Activated T-cell treated with anti-CD3 and anti-CD28 coated beads, Interleukin-2, amount 50 U/mL, for 1 hour (primary cell): ENCODE data around the gene CLMN.

Source experiments
- DNase-seq: peaks from one replicate; pipeline ENCODE4 v3.0.0-alpha.2; 2020

CLMN gene

DNA sequence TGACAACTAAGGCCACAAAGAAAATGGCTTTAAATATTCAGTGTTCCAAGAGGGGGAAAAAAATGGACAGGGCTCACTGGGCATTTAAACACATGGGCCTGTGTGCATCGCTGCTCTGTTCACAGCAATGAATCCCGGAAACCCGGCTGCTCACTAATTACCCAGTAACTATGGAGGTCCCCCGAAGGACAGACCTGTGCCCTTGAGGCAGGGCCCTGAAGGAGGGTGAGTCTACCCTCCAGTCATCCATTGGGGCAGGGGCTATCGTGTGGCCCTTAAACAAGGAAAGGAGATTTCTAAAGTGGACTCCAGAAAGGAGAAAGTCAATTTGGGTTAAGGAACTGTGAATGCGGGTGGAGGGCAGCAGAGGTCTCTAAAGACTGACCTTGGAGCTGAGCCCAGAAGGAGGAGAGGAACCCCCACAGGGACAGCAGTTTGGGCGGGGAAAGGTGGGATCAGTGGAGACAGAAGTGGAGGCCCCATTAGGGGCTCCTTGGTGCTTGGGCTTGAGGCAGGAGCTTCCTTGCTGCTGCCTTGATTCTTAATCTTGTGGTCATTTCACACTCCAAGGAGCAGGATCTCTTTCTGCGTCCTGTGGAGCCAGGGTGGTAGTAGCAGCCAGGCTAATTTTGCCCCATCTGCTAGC lies 1.4 kb upstream of the CLMN start:
- no peak for DNase-seq

DNA sequence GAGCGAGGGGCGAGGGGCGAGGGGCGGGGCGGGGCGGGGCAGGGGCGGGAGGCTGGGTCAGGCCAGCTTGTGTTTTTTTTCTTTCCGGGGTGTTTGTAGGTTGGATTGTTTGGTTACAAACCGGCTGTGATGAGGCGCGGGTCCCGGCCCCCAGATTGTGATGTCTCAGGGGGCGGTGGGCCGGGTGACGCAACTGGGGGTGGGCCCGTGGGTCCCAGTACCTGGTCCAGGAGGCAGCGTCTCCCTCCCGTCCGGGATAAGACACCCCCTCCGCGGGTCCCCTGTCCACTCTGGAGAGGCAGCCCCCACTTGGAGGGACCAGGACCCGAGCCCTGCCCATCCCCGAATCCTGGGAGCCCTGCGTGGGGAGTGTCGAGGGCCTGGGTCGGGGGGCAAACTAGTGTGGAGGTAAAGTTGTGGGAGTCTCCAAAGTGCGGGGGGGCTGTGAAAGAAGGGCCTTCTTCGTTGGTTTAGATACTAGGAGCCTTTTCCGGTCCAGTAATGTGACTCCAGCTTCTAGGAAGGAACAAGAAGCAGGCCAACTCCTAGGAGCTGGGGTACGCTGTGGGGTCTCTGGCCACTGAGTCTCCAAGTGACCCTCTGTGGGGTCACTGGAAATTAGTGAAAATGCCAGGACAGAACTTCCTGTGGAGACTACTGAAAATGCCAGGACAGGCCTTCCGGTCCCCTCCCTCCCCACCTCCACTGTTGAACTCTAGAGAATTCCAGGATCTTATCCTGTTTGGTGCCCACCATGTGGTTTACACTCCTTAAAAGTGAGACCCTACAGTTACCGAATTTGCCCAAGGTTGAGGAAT lies 579 bp upstream of the CLMN start:
- peak; percentile 21 for DNase-seq

DNA sequence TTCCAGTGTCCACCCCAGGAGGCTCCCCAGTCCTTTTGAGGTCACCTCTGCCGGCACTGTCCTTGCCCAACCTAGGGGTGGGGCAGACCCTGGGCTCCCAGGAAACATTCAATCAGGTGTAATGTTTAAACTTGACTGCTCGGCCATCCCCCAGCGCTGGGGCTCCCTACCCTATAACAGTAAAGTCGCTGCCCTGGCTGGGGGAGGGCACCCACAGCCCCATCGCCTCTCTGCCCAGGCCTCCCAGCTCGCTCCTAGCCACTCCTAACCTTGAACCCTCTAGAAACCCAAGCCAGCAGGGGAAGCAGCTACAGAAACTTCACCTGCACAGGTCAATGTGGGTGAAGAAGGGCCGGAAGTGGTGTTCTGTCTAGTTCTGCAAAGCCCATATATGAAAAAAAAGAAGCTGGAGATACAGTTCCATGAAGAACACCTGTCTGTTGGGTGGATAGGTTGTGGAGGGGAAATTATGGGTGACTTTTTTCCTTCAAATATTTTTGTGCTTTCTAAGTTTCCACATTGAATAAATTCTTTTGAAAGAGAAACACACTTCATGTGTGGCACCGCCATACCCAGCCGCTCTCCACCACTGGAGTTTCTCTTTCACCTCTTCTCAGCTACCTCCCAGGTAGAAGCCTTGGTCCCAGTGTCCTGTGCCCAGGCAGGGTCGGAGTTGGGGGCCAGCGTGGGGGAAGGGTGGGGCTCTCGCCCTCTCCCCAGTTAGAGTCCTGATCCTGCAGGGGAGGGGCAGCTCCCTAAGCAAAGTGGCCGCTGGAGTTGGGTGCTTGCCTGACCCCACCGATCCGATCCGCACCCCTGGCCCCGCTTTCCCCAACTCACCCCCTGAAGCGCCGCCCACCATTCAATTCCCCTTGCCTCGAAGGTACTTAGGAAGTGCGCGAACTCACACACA lies 1.1 kb downstream of the CLMN start:
- no peak for DNase-seq

DNA sequence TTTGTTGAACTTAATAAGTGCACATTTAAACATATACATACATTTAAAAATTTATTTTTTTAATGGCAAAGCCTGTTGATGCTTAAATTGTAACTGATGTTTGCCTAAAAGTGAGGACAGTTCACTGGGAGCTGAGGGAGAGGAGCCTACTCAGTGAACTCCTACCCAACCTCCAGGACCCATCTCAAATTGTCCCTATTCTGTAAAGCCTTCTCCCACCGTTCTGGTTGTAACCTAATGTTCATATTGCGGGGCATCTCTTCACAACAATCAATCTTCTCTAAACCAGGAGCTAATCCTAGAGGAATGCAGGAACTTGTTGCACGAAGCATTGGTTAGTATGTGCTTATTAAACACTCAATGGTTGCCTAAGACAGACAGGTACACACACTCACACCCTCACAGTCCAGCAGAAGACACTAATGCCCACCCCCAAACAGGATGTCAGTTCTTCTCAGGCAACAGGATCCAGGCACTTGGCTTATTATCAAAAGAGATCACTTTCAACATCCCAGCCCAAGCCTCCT lies 1.8 kb downstream of the CLMN start:
- no peak for DNase-seq

DNA sequence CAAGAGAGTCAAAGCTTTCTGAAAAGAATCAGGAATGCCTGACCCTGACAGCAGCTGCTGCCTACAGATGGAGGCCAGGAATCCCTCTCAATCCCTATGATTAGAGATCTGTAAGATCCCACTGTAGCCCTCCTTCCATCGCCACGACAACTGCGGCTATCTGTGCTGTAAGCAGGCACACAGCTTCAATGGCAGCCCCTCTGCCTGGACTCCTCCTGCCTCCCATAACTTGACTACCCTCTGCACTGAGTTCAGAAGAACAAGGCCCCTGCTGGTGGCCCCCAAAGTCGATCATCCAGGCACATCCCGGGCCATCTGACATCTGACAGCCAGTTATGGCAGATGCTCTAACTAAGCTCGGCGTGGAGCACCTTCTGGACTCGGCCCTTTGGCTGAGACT lies 2.9 kb downstream of the CLMN start:
- no peak for DNase-seq

DNA sequence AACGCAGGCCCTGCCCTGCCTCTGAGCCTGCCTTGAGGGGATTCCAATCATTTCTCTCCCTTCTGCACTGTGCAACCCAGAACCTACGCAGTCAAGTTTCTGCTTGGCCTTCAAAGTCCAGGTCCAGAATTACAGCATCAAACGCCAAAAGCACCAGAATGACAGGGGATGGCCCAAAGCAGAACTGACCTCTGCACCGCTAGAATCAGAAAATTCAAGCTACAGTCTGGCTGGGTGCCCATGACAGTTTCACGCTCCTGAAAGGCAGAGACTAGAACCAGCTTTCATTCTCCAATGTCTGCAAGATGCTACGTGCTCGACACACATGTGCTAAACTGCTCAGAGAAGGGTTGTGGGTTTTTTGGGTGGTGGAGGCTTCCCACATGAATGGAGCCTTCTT lies 4.1 kb downstream of the CLMN start:
- DNase-seq = no peak

DNA sequence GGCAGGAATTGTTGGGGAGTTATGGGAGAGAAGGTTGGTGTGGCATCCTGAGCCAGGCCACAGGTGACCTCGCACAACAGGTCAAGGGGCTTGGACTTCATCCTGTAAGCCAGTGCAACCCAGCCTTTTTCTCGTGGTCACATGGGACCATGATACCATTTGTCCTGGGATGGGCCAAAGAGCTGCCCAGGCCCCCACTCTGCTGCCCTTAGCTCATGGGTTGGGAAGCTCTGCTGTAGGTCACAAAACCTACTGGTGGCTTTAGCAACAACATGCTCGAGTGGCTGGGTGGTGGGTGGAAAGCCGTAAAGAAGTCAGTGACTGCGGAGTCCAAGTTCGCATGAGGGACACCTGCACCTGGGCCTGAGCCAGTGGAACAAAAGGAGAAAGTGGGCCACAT lies 4.6 kb downstream of the CLMN start:
- DNase-seq = no peak

DNA sequence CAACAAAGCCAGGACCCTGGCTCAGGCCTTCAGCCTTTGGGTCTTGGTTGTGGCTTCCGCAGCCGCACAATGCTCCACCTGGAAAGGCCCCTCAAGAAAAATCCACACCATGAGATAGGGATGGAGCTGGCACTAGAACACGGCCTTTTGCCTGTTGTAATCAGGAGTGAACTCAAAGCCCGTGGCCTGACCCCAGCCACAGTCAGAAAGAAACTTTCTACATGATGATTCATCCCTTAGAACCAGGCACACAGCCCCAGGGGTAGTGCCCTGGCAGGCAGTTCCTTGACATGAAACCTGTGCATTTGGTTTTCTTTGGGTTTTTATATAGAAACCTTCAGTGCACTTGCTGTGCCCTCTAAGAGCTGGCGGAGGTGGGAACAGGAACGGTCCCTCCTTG lies 5.1 kb downstream of the CLMN start:
- DNase-seq = no peak

DNA sequence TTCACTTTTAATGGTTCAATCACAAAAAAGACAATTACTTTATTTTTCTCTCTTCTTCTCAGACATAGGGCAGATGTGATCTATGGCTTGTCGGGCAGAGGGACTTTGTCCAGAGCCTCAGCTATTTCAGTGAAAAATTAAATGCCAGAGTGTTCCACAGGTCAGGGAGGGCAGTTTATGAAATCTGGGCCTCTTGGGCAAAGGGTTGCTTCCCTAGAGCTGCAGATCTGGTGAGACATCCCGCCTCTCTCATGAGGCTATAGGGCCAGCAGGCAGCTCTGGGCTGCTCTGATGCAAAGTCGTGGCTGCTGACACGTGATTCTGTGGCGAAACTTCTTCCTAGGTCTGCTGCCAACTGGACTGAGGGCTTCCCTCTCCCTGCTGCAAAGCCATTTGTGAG lies 6.0 kb downstream of the CLMN start:
- DNase-seq = no peak

DNA sequence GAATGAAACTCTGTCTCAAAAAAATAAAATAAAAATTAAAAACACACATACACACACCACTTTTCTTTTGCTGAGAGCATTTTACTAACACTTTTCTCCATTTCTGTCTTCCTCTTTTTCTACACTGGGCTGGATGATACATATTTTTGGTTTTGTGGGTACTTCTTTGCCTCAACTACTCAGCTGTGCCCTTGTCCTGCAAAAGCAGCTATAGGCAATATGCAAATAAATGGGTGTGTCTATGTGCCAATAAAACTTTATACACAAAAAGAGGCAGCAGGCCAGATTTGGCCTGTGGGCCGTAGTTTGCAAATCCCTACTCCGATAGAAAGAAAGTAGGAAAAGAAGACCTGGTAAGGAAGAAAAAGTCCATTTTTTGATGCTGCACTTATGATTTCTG lies 6.5 kb downstream of the CLMN start:
- no peak for DNase-seq

DNA sequence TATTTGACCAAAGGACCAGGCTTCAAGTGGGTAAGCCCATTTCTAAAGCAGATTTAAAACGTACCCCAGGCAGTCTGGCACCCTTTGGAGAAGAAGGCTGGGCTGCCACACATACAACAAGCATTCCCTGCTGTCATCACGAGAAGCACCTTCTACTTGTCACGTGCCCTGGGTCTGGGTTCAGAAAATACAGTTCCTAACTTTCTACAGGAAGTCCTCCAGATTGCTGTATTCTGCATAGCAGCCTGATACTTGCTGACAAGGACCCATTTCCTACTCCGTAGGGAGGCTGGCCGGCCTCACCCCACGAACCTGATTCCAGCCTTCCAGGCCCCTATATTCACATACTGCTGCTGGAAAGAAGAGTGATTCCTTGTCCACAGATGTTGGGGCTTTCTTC lies 7.4 kb downstream of the CLMN start:
- DNase-seq = no peak

DNA sequence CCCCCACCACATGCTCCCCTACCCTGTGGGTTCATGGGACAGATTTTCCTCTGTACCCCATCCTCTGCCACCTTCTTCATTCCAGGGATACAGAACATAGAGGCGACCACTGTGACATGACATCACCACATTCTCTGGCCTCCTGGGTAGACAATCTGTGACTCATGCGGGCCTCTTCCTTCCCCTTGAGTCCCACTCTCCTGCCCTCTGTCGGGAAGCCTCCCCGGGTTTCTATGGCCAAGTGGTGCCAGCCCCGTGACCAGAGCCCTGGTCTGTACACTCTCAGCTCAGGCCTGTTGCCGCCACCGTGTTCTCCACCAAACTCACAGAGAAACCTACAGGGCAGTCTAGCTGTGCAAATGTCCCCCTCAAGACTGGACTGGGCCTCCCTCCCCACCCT lies 8.0 kb downstream of the CLMN start:
- no peak for DNase-seq

DNA sequence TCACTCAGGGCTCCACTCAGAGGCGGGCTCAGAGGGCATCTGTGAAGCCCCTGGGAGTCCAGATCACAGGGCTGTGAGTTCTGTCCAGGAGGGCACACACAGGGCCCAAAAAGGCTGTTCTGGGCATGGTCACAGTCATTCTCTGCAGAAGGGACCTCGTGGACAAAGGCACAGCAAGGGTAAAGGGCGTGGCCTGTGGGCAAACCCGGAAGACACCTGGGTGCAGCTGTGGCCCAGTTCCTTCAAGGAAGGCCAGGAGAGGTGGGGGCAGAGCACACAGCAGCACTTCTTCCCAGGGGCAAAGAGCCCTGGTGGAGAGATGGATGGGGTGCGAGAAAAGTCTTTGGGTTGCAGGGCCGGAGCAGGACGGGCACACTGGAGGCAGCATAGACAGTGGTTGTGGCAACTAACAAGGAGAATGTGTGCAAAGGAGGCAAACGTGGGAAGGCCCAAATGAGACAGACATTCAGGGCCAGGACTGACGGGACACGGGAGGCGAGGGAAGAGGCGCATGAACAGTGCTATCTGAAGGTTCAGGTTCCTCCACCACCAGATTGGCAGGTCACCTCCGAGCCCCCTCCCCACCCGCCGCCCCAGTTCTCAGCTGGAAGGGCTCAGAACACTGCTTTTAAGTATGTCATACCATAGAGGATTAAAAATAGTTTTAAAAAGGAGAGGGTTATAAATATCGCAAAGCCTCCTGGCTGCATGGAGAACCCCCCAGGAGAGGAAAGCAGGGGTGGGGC lies 8.9 kb downstream of the CLMN start:
- DNase-seq = no peak

DNA sequence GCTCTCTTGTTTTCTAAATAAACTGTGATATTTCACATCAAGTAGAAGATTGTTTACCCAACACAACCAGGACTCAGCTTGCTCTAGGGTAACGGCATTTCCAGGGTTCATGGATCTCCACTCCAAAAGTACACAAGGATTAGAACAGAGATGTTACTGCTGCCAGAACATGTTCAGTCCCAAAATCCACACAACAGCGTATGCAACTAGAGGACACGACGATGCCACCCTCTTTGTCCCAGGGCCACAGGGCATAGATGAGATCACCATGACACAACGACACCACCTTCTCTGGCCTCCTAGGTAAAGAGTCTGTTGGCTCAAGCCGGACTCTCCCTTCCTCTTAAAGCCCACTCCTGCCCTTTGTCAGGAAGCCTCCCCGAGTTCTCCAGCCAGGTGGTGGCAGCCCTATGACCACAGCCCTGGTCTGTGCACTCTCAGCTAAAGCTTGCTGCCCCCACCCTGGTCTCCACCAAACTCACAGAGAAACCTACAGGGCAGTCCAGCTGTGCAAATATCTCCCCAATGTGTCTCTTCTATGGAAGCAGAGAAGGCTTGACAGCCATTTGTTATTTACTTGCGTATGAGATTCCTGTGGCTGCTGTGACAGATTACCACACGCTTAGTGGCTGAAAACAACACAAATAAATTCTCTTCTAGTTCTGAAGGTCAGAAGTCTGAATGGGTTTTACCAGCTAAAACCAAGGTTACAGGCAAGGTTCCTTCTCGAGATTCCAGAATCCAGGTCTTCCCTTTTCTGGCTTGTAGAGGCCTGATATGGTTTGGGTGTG lies 10.3 kb downstream of the CLMN start:
- DNase-seq = no peak

DNA sequence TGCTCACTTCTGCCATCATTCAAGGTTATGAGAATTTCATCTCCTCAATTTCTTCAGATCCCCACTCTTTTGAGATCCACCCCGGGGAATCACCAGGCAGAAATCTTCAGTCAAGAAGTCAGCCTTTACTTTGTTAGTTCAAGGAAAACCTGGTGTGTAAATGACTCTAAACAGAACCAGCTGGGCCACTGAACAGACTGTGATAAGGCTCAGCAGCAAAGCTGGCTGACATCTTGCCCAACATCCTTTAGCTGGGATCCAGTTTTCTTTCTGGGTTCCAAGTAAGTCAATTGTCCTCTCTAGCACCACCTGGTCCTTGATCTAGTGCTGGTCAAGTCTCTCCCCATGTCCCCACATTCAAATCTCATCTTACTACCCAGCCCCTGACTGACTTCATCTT lies 11.6 kb downstream of the CLMN start:
- no peak for DNase-seq

DNA sequence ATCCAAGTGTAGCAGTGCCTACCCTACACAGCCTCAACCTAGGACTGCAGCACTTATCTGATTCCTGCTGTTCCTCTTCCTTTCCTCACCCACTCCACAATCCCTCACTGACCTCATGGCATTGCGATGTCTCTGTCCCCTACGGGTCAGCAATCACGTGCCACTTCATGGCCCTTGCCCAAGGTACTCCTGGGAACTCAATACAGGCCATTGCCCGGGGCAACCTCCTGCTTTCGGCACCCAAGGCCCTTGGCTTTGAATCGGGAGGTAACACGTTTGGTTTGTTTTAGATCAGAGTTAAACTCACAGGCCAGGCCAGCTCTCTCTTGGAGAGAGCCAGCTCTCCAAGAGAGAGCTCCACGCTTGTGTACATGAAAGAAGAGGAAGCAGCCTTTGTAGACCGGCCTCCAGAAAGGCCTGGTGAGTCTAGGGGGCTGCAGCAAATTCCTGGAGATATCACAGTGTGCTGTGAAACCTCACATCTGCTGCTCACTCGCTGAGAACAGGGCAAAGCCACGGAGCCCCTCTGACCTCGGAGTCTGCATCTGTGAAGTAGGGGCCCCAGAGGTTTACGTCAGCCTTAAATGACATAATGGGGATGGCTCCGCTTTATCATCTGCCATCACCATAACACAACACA lies 12.2 kb downstream of the CLMN start:
- no peak for DNase-seq

DNA sequence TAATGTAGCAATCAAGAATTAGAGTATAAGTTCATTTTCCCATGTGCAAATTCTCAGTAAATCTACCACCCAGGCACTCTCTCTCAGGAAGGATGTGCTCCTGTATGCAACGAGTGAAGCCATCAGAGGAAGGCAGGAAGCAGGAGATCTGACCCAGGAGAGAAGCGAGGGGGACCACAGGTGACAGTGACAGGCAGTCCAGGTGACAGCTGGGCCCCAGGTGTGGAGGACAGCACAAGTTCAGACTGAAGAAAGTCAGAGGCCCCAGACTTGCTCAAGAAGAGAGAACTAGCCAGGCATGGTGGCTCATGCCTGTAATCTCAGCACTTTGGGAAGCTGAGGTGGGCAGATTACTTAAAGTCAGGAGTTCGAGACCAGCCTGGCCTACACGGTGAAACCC lies 13.8 kb downstream of the CLMN start:
- DNase-seq = no peak

DNA sequence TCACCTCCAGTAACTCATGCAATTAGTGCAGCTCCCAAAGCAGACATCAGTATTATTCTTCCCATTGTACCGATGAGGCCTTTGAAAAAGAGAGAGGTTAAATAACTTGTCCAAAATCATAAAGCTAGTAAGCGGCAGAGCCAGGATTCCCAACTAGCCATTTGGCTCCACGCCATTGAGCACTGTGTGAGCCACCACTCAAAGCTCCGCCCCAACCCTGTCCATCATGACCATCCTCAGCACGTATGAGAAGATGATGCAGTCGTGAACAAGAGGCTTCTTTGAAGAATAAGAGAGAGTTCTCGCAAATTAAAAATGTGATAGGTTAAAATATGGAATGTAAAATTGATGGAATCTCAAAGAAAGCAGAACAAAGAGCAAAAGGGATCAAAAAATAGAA lies 14.6 kb downstream of the CLMN start:
- DNase-seq = no peak

DNA sequence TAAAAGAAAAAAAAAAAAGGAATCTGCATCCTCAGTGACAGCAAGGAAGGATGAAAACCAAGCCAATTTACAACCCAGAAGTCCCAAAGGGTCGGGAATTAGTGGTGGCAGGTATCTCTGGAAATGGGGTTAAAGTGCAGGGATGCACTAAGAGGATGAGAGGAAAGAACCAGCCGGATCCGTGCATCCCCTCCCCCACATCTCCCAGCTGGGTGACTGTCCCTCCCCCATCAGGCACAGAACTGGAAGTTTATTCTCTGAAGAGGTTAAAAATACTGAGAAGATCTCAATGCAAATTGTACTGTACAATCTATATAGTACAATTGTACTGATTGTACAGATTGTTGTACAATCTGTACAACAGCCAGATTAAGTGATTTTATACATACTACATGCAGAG lies 15.4 kb downstream of the CLMN start:
- no peak for DNase-seq

DNA sequence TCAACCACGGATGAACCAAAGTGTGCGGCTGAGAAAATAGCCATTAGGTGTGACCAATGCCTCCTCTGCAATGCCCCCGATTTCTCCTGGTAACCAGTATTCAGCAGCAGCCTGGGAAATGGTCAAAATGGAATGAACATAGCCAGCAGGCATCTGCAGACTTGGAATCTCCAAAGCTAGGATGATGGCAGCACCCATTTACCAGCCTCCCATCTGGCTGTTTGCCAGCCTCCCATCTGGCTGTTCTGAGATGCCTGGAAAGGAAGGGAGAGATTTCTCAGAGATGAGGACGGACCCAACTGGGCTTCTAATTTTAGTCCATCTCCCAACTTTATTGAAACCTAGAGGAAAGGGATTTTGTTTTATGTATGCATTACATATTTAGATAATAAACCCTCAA lies 16.2 kb downstream of the CLMN start:
- DNase-seq = no peak
